A673 (cell line): ENCODE measurements around the gene CEACAM6. TPM values are rescaled to one million over a fixed set of nuclear protein-coding genes. Genes with fewer than 3 reads are reported as not detected.

Experiments used
- BruUV-seq: library from RNA; stranded (reverse); fragments of 400-500 nt; replicated peaks from 2 replicates; lab custom pipeline; 2021; lab: Mats Ljungman, UMichigan
- CTCF ChIA-PET: fragments of 300-600 bp; sonication (Branson Sonifier 250); formaldehyde crosslinking; loops from one replicate; lab custom pipeline; 2022; ENCODE audit warnings: antibody characterized with exemption; lab: Charles Lee
- POLR2A ChIA-PET: fragments of 300-600 bp; sonication (Branson Sonifier 250); formaldehyde crosslinking; loops from one replicate; lab custom pipeline; 2022; ENCODE audit warnings: antibody characterized with exemption; ENCODE audit not compliant: low non-redundant PET; lab: Charles Lee
- DNase-seq: peaks from one replicate; pipeline ENCODE4 v3.0.0-alpha.2; 2015; ENCODE audit warnings: low spot score
- H3K27ac ChIP-seq: fragments of 200-600 bp; sonication (generic); 2 replicates; pipeline ENCODE4 v1.5.1; 2016; ENCODE audit warnings: mixed run types, low read depth, mild to moderate bottlenecking, mixed read lengths, antibody characterized with exemption, low read length; ENCODE audit not compliant: poor library complexity, severe bottlenecking
- H3K27me3 ChIP-seq: fragments of 200-600 bp; sonication (generic); replicated peaks from 2 replicates; pipeline ENCODE4 v1.6.1; 2017; ENCODE audit warnings: mixed run types, low read depth, mild to moderate bottlenecking, mixed read lengths, antibody characterized with exemption, low read length; ENCODE audit not compliant: insufficient read depth, poor library complexity
- H3K36me3 ChIP-seq: fragments of 200-600 bp; sonication (generic); 2 replicates; pipeline ENCODE4 v1.6.1; 2016; ENCODE audit warnings: mixed run types, mild to moderate bottlenecking, mixed read lengths, antibody characterized with exemption, low read length; ENCODE audit not compliant: insufficient read depth, poor library complexity, severe bottlenecking
- H3K4me1 ChIP-seq: fragments of 200-600 bp; sonication (generic); 2 replicates; pipeline ENCODE4 v1.6.1; 2017; ENCODE audit warnings: mixed run types, mild to moderate bottlenecking, mixed read lengths, antibody characterized with exemption, low read length; ENCODE audit not compliant: insufficient read depth, poor library complexity, severe bottlenecking
- H3K4me3 ChIP-seq: fragments of 200-600 bp; sonication (generic); 2 replicates; pipeline ENCODE4 v1.5.1; 2016; ENCODE audit warnings: low read depth, mixed run types, mild to moderate bottlenecking, mixed read lengths, low read length; ENCODE audit not compliant: poor library complexity, severe bottlenecking
- H3K9me3 ChIP-seq: fragments of 200-600 bp; sonication (generic); 2 replicates; pipeline ENCODE4 v1.6.1; 2016; ENCODE audit warnings: mixed run types, low read depth, mild to moderate bottlenecking, mixed read lengths, antibody characterized with exemption, low read length; ENCODE audit not compliant: poor library complexity, severe bottlenecking
- CTCF ChIP-seq: fragments of 300-800, 200-600 bp; sonication (generic); conservative IDR thresholded peaks from 2 replicates; pipeline ENCODE4 v1.5.1; 2017; ENCODE audit warnings: low read depth, mild to moderate bottlenecking, antibody characterized with exemption, low read length, moderate library complexity, mixed read lengths
- EZH2 ChIP-seq: fragments of 200-600 bp; sonication (generic); IDR thresholded peaks from 2 replicates; pipeline ENCODE4 v1.6.1; 2017; ENCODE audit warnings: borderline replicate concordance, low read depth, mild to moderate bottlenecking, mixed read lengths, antibody characterized with exemption, low read length; ENCODE audit not compliant: poor library complexity, severe bottlenecking
- intact Hi-C: fragments of 100-400 bp; cut with micrococcal nuclease; formaldehyde crosslinking; loops from one replicate; pipeline ENCODE4 v1.10.0; 2022; ENCODE audit not compliant: unreplicated experiment
- total RNA-seq: library from RNA; stranded (reverse); gene quantifications from 2 replicates; pipeline ENCODE4 v1.2.3, GENCODE V29; 2021

CEACAM6 gene
- total RNA-seq, 1 experiment from 2014 or later: 2.4 TPM

GRCh38 chr19:41718761-41719160, 36.6 kb upstream of the CEACAM6 start:
- BruUV-seq: no TSS peak
- Histone ChIP-seq H3K36me3 (no peaks in the 10 kb centered on the region), H3K9me3 (no peaks in the 10 kb centered on the region), H3K4me3 (no peak overlapping the region), H3K27ac (no peak overlapping the region), H3K4me1 (no peaks in the 10 kb centered on the region), H3K27me3 (no peaks in the 10 kb centered on the region)
- CTCF ChIA-PET: no interaction called here
- POLR2A ChIA-PET: no interaction called here
- TF ChIP-seq EZH2: no peak
- TF ChIP-seq CTCF: no peak
- DNase-seq: no peak
- intact Hi-C loops: no loop called here

- Histone ChIP-seq H3K9me3 (no peaks in the 10 kb centered on the region), H3K36me3 (no peaks in the 10 kb centered on the region), H3K4me3 (no peak overlapping the region), H3K27me3 (no peaks in the 10 kb centered on the region), H3K27ac (no peak overlapping the region), H3K4me1 (no peaks in the 10 kb centered on the region)
- intact Hi-C loops: no loop called here
- DNase-seq: no peak
- CTCF ChIA-PET: no interaction called here
- TF ChIP-seq EZH2 (no peak), CTCF (no peak)
- POLR2A ChIA-PET: no interaction called here
- no TSS peak for BruUV-seq
Measured at GRCh38 chr19:41720103-41720502, 35.2 kb upstream of the CEACAM6 start.

GRCh38 chr19:41726493-41726892, 28.8 kb upstream of the CEACAM6 start:
- Histone ChIP-seq H3K36me3 (no peaks in the 10 kb centered on the region), H3K9me3 (no peaks in the 10 kb centered on the region), H3K4me1 (peaks cover 18% of the 10 kb centered on the region), H3K27ac (peak overlapping the region; percentile 35), H3K4me3 (no peak overlapping the region), H3K27me3 (no peaks in the 10 kb centered on the region)
- BruUV-seq: no TSS peak
- intact Hi-C loops: no loop called here
- TF ChIP-seq EZH2 (no peak), CTCF (no peak)
- ChIA-PET POLR2A (no interaction called here), CTCF (no interaction called here)
- DNase-seq: no peak
